Measurements from ENCODE around the gene ATP2A3.

- no peak for TF ChIP-seq CTCF (IDR thresholded peaks at IDR 0.05)
- TF ChIP-seq POLR2A (IDR thresholded peaks at IDR 0.05) = no peak
- no peak for TF ChIP-seq POLR2AphosphoS5 (IDR thresholded peaks at IDR 0.05)
- TF ChIP-seq EP300 (IDR thresholded peaks at IDR 0.05) = no peak
These were observed 43.8 kb upstream of the ATP2A3 start for GRCh38 chr17:4008082-4008435.
